Activated CD8-positive, alpha-beta memory T cell treated with anti-CD3 and anti-CD28 coated beads for 1 hour (primary cell): ENCODE data around the gene CCL18.
"Not testable (repeated sequence)": the region's sequence is repeated elsewhere in the genome, so short reads cannot be mapped to it uniquely, and the experiment has no call there.

Experiments
- DNase-seq, 2 donors: peaks; one replicate each; pipeline ENCODE4 v3.0.0-alpha.2; 2020; ENCODE audit warnings: low read depth in 1 of 2; ENCODE audit errors: extremely low read depth in 1 of 2

CCL18 gene

DNA sequence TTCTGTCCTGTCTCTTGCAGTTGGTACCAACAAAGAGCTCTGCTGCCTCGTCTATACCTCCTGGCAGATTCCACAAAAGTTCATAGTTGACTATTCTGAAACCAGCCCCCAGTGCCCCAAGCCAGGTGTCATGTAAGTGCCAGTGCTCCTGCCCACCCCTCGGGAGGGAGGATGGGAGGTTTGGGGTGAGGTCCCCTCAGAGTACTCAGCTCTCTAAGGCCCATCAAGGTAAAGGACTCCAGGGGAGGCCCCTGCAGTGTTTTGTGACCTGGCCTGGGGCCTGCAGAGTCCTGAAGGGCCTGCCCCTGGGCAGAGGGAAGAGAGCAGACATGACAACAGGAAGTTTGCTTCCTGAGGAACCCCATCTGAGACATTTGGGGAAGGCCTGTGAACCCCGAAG, 6.4 kb downstream of the CCL18 start:
- no peak for DNase-seq

DNA sequence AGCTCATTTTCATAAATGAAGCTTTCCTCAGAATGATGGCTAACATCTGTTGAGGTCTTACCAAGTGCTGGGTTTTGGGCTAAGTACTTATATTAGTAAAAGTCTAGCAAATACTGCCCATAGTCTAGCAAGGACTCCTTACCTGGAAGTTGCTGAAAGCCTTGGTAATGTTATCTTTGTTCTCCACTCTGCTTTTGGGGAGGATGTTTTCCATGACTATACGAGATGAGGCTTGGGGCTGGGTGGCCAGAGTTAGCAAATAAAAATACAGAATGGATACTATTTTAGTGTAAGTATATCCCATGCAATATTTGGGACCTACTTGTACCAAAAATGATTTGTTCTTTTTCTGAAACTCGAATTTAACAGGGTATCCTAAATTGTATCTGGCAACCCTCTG, 7.7 kb downstream of the CCL18 start:
- DNase-seq: no peak

DNA sequence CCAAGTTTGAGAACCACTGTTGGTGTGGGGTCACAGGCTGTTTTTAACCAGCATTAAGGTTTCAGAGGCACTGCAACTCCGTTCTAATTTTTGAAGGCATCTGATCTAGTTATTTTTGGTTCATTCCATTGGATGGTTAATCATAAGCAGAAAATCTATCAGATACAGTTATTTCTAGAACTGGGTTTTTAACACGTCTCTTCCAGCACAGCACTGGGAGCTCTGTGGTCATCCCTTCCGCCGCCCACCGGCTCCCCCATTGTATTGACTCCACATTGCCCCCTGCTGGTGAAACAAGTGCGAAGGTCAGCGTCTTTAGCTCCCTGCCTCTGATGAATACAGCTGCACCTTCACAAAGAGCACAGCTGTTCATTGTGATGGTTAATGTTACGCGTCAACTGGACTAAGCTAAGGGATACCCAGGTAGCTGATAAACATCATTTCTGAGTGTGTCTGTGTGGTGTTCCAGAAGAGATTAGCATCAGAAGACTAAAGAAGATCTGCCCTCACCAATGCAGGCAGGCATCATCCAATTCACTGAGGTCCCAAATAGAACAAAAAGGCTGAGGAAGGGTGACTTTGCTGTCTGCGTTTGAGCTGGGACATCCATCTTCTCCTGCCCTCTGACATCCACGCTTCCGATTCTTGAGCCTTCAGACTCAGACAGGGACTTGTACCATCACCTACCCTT, 8.5 kb downstream of the CCL18 start:
- DNase-seq: peak; percentile 28 to 29

DNA sequence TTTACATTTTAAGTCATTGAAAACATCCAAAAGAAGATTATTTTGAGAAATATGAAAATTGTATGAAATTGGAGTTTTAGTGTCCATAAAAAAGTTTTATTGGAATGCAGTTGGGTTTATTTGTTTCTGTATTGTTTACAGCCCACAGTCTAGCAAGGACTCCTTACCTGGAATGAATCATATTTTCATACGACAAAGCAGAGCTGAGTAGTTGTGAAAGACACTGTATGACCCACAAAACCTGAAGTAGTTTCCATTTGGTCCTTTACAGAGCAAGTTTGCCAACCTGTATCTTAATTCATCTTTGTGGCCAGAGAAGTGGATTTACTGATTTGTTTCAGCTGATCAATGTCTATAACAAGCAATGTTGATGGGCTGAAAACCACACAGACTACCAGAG, 10.3 kb downstream of the CCL18 start:
- no peak for DNase-seq

DNA sequence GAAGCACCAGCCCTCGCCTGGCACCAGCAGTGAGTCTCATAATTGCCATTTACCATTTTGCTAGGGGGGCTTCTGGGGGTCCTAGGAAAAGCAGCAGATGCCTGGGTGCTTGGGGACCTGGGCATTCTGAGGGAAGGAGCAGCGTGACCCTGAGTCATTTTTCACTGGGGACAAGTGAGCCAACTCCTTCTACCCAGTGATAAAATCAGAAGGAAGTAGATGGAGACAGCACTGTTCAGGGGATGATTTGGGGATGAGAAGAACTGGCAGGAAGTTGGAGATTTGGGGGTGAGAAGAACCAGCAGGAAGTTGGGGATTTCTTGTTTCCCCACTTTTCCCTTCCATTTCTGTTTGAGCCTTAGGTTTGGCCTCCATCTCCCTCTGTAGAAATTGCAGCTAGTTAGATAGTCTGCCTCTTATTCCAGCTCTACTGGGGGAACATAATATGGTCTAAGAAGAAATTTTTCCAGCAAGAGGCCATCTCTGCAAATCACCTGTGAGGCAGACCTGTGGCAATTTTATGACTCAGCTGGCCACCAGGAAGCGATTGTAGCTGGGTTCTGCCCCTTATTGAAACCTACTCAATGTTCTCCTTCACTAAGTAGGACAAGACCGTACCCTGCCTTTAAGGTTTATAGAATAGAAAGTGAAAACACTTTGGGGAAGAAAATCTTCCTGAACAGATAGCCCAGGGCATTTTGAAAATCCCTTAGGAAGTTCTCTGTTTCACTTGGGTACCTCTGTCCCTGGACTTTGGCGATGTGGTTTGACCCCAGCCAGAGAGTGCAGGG, 17.8 kb downstream of the CCL18 start:
- DNase-seq: not testable (repeated sequence)

DNA sequence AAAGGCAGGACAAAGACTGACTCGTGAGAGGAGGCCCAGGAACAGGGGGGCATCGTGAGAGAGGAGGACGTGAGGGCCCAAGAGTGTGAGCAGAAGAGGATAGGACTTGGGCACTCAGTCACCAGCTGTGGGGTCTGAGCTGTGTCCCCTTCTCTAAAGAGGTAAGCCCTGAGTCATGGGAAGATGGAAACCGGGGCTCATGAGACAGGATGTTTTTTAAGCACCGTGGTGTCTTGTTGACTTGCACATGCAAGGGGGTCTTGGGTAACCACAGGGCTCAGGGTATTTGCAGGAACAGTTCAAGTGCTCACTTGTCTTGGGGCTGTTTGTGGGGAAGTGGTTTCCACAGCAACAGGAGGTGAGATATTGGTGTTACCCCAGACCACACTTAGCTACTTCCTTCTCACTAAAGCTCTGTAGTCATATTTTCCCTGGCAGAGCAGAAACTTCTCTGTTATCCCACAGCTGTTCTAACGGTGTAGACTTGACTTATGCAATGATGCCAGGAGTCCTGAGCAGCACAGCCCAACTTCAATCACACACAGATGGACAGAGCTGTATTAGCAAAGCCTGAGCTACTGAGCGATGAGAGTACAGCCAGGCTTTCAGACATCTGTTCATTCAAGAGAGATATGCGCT, 18.5 kb downstream of the CCL18 start:
- peak; percentile 24 to 33 for DNase-seq

DNA sequence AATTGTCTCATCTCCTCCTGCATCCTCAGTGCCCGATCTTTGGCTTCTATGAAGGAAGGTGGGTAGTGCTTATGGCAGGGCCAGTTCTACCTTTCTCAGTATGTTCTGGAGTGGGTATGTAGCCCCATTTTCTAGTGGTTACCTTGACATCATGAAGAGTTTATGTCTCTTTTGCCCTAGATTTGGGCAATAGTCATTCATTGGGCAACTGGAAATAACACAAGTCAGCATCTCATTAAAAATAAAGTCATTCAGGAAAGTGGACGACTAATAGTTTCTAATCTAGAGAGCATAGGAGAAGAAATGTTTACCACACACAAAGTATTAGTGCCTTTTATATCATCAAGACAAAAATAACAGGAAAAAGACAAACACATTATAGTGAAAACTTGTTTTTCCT, 19.6 kb downstream of the CCL18 start:
- DNase-seq: not testable (repeated sequence)

DNA sequence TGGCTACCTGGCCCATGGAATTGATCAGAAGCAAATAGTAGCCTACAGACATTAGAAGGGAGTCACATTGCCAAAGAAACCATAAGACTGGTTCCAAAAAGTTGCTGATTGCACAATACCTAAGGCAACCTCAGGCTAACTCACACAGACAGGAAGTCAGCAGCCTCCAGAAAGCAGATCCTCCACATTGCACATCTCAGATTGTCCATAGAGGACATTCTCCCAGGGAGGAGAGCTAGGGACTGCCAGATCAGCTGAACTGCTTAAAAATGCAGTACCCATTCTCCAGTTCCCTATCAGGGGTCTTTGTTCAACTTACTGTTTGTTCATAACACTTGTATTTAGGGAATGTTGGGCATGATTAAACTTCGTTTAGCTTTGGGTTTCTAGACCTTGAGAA, 21.7 kb downstream of the CCL18 start:
- DNase-seq: no peak

DNA sequence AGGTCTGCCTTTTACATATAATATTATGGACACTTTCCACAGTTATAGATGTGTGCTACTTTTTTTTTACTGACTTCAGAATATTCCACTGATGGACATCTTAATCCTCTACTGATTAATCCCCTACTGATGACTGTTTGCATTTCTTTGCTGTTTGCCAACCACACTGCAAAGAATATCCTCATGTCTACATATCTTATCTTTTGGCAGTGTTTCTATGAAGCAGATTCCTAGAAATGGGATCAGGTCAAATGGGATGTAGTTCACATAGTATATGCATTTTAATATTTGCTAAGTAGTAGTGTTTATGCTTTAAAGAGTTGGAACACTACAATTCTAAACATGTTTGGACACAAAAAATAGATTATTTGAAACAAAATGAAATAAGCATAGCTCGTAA, 22.7 kb downstream of the CCL18 start:
- no peak for DNase-seq

DNA sequence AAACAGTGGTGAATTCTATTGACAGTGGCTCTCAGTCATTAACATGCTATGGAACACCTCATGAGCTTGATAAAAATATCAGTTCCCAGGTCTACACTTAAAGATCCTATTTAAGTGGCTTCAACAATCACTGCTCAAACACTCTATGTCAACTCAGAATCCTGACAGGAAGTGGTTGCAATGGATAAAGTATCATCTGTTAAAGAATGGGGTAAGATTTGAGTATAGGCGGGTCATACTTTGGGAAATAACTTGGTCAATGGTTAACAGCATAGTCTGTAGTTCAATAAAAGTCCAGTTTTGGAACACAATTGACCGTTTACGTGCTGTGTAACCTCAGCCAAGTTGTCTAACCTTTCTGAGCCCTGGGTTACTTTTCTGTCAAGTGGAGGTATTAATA, 23.4 kb downstream of the CCL18 start:
- not testable (repeated sequence) for DNase-seq

DNA sequence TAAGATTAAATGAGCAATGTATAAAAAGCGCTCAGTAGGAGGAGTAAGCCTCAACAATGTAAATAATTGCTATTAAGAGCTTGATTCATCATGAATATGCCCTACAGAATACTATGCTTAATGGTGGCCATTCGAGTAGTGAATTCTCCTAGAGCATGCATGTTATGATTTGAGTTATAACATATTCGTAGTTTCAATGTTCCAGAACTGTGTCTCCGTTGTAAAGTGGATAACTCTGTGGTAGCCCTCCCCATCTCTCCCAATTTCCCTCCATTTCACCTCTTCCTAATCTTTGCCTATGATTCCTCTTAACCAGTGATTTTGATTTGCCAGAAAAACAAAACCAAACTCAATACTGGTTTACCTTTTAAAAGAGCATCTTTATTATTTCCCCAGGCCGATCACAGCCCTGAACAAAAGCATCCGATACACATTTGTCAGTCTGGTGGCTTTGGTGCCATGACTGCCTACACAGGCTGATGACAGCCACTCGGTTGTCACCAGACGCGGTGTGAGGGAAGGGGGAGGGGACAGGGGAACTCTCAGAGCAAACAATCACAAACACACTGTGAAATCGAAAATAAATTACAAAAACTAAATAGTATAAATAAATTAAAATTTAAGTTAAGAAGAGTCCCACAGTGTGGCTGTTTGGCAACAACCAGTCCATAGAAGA, 24.0 kb downstream of the CCL18 start:
- not testable (repeated sequence) for DNase-seq

DNA sequence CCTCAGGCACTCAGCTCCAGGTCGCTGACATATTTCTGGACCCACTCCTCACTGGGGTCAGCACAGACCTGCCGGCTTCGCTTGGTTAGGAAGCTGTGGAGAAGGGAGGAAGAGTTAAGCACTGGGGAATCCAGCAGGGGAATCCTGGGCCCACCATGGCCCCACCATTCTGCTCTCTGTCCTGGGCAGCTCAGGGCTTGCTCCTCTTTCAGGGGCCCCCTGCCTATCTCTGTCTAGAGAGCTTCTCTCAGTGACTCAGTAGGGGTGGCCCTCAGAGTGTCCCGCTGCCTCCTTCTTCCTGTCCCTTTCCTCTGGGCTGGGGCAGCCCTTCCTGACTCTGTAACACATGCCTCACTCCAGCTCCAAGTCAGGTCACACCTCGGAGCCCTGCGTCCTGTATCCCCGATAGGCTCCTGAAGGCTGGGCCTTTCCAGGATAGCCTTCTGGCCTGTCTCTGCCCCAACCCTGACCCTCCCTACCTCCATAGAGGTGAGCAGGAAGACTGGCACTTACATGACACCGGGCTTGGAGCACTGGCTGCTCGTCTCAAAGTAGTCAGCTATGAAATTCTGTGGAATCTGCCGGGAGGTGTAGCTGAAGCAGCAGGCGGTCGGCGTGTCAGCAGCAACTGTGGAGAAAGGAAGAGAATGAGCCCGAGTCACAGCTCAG, 24.7 kb downstream of the CCL18 start:
- DNase-seq: no peak

DNA sequence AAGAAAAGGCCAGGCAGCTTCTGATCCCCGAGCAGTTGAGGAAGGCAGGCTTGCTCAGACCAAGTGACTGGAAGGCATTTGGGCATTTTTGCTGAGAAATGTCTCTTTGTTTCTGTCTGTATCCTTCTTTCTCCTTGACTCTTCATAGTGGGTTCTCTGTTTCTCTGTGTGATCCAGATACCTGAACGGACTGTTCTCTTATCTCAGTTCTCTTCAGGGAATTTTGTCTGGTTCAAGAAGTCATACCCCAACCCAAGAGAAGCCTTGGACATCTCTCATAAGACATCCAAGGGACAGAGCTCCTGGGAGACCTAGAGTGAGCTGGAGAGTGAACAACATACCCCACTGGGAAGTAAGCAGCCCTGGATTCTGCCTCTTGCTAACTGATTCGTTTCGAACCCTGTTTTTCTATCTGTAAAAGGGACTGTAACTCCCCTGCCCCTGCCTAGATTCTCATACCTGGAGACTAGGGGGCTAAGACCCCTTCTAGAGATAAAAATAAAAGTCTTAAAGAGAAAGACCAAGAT, 25.3 kb downstream of the CCL18 start:
- DNase-seq: no peak

DNA sequence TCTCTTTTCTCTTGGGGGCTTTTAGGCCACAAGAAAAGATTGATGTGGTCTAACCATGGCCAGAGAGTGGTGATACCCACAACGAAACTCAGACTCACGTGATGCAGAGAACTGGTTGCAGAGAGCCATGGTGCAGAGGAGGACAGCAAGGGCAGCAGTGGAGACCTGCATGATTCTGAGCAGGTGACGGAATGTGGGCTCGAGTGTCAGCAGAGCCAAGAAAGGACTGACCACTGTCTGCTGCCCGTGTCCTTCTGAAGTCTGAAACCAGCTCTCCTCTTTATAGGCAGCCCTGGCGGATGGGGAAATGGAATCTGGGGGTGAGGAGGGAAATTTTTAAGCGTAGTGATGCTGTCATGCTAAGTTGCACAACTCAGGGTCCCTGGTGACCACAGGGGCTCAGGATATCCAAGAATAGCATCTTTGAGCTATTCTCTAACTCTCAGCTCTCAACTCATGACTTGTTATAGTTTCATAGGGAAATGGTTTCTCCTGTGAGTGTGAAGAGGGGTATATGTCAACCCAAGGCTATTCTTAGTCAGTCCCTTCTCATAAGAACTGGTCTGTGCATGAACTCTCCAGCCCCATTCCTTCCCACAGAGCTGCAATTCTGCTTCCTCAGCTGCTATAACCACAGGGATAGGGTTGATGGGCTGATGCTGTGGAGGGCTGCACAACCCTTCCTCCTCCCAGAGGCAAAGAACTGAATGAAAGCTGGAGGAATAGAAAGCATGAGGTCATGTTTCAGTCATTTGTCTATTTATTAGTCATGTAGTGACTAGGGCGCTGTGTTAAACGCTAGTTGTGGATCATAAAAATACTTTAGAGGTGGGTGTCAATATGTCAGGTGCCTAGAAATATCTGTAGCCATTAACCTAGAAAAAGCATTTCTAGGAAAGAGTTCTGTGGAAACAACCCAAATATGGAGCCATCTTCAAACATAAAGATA, 26.1 kb downstream of the CCL18 start, which contains the start of gene CCL3:
CCL3 (minus strand) TSS at position 256 of the 949 bp plus-strand sequence; CDS start at position 171, 85 bp downstream.
- DNase-seq: no peak

DNA sequence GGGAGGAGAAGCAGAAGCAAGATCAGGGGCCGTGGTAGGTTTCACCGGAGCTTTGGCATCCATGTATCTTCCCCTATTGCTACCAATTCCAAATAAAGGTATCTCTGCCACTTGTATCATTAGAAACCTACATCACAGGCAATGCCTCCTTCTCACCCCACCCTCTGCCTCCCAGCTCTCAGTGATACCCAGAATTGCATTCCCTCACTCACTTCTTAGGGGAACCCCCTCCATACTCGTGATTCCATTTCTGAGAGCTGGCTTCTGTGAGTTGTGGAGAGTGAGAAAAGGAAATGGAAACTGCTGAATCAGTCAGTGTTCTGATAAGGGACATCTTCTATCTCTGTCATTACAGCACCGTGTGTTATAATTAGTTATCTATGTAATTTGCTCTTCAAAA, 28.2 kb downstream of the CCL18 start:
- no peak for DNase-seq

DNA sequence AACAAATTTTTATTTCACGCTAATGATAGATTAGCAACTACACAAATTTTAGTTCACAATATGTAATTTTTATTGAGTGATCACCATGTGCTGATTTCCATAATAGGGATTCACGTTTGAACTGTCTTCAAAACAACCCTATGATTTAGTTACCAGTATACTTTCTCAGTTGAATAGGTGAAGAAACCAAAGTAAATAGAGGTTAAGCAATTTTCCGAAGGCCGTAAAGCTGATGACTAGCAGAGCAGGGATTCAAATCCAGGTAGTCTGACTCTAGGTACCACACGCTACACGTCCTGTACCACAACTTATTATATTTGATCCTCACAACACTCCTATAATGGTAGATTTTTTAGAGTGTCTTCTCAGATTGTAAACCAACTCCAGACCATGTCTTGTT, 28.6 kb downstream of the CCL18 start:
- not testable (repeated sequence) for DNase-seq

DNA sequence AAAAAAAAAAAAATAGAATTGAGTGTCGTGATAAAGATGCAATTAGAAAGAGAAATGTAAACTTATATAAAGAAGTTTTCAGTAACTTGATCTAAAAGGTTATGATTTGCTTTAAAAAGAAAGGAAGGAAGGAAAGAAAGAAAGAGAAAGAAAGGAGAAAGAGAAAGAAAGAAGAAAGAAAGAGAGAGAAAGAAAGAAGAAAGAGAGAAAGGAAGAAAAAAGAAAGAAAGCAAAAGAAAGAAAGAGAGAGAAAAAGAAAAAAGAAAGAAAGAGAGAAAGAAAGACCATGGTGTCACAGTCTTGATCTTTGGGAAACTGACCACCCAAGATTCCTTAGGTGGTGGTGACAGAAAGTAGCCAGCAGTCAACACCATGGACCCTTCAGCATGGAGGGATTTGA, 30.2 kb downstream of the CCL18 start:
- no peak for DNase-seq

DNA sequence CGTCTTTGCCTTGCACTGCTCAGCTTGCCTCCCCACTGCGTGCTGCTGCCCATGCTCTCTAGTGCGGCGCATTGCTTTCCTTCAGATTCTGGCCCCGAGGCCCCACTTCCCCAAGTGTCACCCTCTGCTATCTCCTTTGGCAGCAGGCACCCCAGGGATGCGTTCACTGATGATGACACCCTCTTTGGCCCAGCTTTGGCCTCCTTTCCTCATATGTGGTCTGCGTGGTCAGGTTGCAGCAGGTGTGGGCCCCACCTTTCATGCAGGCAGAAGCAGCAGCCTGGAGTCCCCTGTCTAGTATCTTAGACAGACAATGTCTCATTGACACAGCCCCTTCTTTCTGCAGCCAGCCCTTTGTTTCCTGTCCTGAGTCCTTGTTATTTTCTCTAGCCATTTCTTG, 30.7 kb downstream of the CCL18 start:
- no peak for DNase-seq

DNA sequence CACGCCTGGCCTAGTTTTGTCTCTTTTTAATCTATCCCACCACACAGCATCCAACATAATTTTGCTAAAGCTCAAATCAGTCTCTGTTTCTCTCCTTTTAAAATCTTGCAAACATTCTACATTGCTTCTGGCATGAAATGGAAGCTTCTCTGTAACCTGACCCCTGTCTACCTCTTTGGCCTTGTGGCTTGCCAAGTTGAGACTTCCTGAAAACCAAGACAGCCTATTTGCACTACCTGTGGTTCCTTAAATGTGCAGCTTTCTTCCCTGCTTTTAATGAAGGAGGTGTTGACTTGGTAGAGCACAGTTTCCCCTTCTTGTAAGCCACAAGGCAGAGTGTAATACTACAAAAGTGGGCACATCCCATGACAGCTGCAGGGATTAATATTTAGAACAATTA, 31.9 kb downstream of the CCL18 start:
- no peak for DNase-seq
